Anterior cingulate cortex (tissue), 58 donors: ENCODE data around the gene CAMK1D.
"Not testable (repeated sequence)": the region's sequence is repeated elsewhere in the genome, so short reads cannot be mapped to it uniquely, and the experiment has no call there.

Source experiments
- DNase-seq, 58 donors: peaks; one replicate each; lab custom pipeline; 2025; lab: John Stamatoyannopoulos, UW

Gene CAMK1D

DNA sequence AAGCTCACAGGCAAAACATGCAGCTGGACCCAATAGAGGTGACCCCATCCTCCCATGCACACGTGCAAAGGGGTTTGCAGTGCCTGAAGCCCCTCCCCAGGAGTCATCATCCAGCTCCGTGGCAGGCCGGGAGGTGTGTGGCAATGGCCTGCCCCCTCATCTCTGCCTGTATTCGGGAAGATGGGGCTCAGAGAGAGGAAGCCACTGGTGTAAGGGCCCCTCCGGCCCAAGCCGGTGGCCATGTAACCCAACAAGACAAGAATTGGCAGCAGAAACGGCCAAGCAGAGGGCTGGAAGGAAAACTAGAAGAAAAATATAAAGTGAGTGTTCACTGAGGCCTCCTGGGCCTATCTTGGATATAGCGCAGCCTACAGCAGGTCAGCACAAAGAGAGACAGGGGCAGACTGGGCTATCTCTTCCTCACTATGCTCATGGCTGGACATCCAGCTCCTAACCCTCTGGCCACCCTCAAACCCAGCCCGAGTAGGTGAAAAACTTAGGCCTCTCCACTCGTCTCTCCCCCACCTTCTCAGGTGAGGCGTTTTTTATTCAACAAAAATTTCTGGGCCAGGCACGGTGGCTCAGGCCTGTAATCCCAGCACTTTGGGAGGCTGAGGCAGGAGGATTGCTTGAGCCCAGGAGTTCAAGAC lies 494.1 kb downstream of the CAMK1D start:
- no peak for DNase-seq

DNA sequence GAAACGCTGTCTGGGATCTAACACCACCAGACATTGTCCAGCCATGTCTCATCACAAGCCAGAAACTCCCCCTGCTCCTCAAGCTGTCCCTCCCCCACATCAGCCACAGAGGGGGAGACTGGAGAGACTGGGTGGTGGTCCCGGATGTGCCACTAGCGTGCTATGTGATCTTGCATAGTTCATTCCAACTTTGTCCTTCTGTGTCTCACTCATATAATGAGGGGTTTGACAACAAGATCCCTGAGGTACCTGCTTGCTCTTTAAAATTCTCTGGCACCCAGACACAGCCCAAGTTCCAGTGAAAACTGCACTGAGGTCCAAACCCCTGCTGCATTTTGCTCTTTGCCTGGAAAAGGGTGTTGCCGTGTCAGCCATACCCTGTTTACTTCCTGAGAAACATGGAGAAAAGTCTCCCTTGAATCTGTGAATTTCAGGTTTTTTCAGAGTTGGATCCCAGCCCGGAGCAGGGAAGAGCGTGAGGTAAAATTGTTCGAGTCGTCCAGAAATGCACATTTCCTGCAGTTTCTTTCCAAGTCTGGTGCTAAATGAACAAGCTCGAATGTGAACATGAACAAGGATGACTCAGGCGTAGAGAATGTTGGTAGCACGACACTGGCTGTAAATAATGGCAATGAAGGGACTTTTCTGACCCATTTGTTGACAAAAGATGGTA lies 495.6 kb downstream of the CAMK1D start:
- peak in 12 of 58 donors; percentile 12 to 61 (median 34) for DNase-seq

- no peak for DNase-seq
Observed at GRCh38 chr10:12846718-12847117, 497.4 kb downstream of the CAMK1D start.

DNA sequence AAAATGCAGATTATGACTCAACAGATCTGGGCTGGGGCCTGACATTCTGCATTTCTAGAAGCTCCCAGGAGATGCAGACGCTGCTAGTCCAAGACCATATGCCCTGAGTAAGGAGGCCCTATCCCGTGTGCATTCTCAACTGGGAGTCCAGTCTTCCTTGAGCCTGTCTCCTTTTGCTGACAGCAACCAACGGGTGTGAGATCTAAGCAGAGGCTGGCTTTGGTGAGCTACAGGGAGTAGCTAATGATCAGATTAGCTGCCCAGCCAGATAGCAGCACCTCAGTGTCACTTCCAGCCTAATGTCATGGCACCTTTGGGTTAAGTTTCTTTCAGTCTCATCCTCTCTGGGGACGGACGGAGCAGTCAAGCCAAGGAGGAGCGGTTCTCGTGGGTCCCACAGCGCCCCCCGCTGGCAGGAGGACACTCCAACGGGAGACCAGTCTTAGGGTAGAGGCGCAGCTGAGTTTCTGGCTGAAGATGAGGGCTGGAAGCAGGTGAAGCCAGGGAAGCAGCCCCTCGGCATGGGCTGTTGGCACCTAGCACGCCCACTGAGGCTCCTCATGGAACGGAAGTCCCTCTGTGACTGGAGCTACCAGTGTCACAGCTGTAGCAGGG lies 498.1 kb downstream of the CAMK1D start:
- no peak for DNase-seq

- peak in 1 of 58 donors; percentile 9 for DNase-seq
Observed at GRCh38 chr10:12848439-12849173, 499.3 kb downstream of the CAMK1D start.

- DNase-seq = no peak
Observed at GRCh38 chr10:12849319-12850181, 500.2 kb downstream of the CAMK1D start.

GRCh38 chr10:12852687-12853086 lies 503.3 kb downstream of the CAMK1D start:
- peak in 2 of 58 donors; percentile 10 to 12 for DNase-seq

- no peak for DNase-seq
Observed at GRCh38 chr10:12854988-12855387, 505.6 kb downstream of the CAMK1D start.

GRCh38 chr10:12862459-12862858 lies 513.1 kb downstream of the CAMK1D start:
- DNase-seq = peak in 1 of 58 donors; percentile 12

DNA sequence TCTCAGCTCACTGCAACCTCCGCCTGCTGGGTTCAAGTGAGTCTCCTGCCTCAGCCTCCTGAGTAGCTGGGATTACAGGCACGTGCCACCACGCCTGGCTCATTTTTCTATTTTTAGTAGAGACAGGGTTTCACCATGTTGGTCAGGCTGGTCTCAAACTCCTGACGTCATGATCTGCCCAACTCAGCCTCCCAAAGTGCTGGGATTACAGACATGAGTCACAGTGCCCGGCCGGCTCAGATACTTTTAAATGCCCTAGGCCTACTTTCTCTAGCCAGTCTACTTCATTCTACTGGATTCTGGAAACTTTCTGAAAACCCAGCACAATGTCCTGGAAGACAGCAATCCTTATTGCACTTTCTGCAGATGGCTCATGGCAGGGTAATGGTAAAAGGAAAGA lies 516.2 kb downstream of the CAMK1D start:
- DNase-seq = not testable (repeated sequence)

- no peak for DNase-seq
Observed at GRCh38 chr10:12868229-12868628, 518.9 kb downstream of the CAMK1D start.

DNA sequence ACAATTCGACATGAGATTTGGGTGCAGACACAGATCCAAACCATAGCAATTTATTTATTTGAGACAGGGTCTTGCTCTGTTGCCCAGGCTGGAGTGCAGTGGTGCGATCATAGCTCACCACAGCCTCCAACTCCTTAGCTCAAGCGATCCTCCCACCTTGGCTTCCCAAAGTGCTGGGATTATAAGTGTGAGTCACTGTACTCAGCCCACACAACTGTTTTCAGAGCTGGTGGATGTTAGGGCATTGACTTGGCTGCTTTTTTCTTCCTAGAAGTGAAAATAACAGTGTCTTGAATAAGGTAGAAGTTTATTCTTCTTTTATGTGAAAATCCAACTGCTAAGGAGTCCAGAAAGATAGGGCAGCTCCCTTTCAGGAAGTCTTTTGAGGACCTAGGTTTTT lies 520.1 kb downstream of the CAMK1D start:
- DNase-seq = peak in 14 of 58 donors; percentile 3 to 61 (median 20)

GRCh38 chr10:12872577-12872976 lies 523.2 kb downstream of the CAMK1D start:
- DNase-seq = no peak

GRCh38 chr10:12873172-12873571 lies 523.8 kb downstream of the CAMK1D start:
- no peak for DNase-seq

DNA sequence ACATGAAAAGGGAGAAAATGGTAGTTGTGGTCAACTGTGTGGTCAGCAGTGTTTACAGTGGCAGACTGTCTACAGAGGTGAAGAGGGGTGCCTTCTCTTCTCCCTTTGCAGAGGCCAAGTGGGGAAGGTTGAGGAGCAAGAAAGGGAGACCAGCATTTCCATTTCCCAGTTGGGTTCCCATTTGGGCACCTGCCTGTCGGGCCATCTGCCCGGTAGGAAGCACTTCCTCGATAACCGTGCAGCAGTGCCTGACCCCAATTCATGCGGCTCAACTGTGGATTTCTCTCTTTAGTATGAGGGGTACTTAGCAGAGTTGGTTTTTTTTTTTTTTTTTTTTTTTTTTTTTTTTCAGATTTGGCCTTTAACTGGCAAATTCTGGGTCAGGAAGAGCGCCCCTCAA lies 525.2 kb downstream of the CAMK1D start:
- no peak for DNase-seq

DNA sequence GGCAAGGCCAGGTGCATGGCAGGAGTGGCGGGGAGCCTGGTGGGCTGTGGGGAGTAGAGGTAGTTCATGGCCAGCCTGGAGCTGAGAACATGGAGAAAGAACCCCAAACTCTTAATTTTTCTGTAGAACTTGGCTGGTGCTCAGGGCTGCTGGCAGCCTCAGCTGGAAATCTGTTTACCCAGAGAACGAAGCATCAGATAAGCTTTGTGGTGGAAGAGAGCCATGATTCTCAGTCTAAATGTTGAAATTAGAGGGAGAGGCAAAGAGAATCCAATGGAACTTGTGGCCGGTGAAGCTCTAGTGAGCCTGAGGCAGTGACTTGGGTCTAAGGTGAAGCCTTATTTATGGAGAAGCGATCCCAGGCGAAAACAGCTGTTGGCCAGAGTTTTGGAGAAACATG lies 525.8 kb downstream of the CAMK1D start:
- DNase-seq = peak in 6 of 58 donors; percentile 4 to 45 (median 13)

DNA sequence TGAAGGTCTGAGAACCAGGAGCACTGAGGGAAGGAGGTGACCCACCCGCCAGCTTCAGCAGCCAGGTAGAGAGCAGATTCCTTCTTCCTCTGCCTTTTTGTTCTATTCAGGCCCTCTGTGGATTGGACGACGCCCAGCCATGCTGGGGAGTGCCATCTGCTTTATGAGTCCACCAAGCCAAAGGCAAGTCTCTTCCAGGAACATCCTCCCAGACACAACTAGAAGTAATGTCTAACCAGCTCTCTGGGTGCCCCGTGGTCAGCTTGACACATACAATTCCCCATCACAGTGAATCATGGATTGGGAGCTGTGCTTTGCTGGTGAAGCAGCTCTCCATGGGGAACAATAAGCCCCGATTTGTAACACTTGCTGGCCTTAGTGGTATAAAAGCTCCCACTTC lies 526.9 kb downstream of the CAMK1D start:
- peak in 20 of 58 donors; percentile 5 to 45 (median 16) for DNase-seq

GRCh38 chr10:12877150-12877549 lies 527.8 kb downstream of the CAMK1D start:
- no peak for DNase-seq

DNA sequence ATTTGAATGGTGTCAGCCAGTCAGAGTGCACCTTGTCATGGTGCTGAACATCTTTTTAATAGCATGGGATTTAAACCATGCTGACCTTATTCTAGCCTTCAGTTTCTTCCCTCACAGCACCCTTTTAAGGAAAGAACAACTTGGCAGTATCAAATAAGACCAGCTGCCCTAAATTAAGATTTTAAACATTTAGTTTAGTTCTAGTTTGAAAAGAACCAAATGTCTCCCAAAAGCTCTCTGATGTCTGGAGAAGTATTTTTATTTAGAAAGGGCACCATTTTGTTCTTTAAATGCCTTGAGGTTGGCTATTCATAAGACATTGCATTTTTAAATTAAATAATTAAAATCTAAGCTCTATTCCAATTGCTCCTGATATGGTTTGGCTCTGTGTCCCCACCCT lies 531.1 kb downstream of the CAMK1D start:
- no peak for DNase-seq

DNA sequence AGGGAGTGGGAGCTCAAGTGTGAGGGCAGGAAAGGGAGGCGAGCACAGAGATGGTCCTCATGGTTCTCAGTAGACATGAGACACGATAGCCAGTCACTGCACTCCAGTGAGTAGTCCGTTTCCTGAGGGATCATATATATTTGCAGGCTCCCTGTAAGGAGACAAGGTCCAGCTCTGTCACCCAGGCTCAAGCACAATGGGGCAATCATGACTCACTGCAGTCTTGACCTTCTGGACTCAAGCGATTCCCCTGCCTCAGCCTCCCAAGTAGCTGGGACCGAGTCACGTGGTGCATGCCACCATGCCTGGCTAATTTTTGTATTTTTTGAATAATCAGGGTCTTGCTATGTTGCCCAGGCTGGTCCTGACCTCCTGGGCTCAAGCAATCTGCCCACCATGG lies 535.5 kb downstream of the CAMK1D start:
- no peak for DNase-seq
